SKM-1 treated with dmso at 0.1 percent for 144 hours (cell line): ENCODE data around the gene INSYN2B.

ENCODE experiments used
- DNase-seq: peaks from one replicate; lab custom pipeline; 2025; ENCODE audit not compliant: unreplicated experiment; lab: John Stamatoyannopoulos, UW

Gene INSYN2B

DNA sequence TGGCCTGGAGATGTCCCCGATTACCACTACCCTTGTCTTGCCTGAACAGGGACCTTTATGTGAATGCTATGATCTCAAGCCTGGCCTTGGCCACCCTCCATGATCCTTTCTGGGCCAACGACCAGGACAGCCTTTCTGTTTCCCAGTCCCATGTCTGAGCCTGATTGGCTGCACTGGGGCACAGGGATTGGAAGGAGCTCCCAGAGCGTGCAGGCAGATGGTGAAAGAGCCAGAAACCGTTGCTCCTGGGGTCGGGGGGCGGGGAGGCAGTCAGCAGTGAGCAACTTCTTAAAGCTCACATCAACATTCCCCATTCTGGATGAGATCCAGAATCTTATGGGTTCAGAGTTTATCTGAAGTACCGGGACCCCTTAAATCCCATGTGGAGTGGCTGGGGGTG is 84.4 kb downstream of the INSYN2B start:
- no peak for DNase-seq

DNA sequence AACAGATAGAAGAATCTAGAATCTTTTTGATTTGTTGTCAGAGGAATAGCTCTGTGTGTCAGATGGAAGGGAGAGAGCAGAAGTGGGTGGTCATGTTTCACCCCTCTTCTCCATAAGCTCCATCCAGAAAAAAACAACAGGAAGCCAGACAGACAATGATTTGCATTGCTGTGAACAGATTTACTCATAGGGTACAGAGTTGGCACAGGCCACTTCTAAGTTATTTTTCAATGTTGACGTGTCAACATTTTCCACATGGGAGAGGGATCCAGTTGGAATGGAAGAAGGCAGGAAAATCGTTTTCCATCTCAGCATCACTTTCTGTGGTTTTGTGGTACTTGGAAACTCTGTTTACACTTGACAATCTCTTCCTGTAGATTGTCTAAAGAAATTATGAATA is 86.7 kb downstream of the INSYN2B start:
- DNase-seq: no peak

DNA sequence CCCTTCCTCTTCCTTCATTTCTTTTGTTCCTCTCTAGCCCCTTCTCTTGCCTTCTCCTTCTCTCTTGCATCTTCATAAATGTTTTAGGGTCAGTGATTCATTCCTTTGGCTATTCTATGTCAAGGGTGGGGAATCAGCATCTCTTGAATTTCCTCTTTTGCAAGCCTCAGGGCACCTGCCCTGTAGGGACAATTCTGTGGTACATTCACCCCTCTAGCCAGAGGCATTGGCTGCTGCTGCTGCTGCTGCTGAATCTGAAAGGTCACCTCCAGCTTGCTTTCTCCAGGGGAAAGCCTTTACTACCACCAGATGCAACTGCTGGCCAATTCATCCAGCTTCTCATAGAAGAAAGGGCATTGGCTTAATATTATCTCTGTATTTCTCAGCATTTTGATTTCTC is 87.3 kb downstream of the INSYN2B start:
- DNase-seq: no peak

DNA sequence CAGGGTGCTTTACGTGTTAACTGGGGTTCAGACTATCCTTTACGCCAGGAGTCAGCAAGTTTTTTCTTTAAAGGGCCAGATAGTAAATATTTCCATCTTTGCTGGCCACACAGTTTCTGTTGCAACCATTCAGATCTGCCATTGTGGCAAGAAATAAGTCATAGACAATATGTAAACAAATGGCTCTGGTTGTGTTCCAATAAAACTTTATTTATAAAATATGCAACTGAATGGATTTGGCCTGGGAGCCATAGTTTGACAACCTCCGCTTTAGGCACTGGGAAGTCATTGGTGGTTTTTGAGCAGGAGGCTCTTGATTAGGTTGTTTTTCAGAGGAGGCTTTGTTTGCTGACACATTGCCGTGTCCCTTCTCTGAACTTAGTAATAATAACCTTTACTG is 90.7 kb downstream of the INSYN2B start:
- no peak for DNase-seq

DNA sequence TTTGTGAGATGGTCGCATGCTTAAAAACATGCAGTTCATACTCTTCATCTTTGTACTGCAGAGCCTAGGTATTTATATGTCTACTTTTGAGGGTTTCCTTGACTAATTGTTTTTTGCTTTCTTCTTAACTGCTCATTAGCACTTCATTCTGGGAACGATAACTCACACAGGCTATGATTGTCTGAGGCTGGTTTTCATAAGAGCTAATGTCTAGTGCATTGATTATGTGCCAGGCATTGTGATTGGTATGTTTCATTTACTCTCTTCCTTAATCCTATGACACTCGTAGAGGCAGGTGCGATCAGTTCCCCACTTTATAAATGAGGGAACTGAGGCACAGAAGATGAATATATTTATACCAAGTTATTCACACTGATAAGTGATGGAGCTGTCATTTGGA is 93.6 kb downstream of the INSYN2B start:
- no peak for DNase-seq

DNA sequence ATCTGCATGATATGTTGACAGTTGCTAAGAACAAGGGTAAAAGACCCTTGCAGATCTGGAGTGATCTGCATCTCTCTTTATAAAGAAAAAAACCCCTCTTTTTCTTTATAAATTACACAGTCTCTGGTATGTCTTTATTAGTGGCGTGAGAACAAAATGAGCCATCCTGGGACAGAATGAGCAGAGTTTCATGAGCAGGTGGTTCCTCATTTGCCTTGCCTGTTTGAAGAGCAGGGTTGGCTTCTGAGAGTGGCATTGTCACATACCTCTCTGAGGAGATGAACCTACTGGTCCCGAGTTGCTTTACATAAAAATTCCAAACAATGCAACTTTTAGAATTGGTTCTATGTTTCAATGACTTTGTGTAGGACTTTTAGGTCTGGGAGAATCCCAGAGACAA is 94.3 kb downstream of the INSYN2B start:
- no peak for DNase-seq

DNA sequence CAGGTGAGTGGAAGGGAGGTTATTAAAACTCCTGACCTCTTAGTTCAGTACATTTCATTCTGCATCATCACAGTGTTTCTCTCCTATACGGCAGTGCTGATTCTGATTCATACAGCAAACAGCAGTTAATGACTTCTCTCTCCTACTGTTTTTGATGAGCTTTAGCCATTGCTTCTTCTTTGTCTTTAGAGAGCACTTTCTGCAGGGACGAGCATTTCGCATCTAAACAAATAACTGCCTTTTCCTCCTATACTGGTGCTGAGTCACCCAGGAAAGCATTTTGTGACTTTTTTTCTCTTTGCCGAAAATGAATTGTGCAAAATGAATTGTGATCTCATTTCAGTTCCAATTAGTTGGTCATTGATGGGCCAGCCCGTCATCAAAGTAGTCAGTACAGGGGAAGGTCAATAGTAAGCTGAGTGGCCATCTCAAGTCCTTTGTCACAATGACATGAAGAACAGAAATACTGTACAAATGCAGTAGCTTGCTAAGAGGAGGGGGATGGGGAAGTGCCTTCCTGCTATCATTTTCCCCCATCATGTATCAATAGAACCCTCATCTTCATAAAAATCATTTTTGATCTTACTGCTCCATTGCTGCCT is 98.5 kb downstream of the INSYN2B start:
- no peak for DNase-seq

DNA sequence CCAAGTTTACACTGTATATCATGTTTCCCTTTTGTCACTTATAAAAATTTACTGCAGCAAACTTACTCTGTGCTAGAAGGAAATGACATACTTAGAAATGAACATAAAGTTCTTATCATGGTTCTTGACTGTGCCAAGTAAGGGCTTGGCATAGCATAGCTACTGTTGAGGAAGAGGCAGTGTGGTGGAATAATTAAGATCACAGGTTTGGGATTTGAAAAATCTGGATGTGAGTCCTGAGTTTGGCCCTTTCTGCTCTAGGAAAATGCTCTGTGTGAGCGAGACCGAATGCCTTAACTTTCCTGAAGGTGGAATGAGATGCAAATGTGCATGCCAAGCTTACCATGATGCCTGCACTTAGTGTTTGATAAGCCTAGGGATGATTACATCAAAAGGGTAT is 99.5 kb downstream of the INSYN2B start:
- no peak for DNase-seq

DNA sequence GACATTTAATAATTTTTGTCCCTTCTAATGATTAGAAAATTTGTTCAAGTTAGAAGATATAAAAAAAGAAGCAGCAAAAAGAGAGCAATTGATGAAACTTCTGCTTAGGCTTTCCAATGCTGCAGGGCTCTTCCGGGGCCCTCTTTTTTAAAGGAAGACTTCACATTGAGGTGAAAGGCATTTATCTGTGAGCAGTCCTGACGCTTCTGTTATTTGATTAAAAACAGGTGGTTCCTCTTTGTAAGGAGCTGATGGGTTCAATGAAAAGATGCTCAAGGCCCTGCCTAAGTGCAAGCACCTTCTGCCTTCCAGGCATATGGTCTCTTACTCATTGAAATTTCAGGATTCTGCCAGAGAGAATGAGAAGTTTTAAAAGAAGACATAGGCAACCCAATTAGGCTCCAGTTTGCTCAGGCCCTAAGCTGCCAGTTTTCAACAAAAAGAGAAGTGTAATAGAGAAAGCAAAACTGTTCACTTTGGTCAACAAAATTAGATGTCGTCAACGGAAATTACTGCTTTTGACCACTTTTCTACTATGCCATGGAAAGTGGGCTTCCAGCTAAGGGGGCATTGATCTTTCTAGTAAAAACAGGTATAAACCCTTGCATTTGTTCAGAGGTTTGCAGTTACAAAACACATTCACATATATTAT is 100.2 kb downstream of the INSYN2B start:
- no peak for DNase-seq

DNA sequence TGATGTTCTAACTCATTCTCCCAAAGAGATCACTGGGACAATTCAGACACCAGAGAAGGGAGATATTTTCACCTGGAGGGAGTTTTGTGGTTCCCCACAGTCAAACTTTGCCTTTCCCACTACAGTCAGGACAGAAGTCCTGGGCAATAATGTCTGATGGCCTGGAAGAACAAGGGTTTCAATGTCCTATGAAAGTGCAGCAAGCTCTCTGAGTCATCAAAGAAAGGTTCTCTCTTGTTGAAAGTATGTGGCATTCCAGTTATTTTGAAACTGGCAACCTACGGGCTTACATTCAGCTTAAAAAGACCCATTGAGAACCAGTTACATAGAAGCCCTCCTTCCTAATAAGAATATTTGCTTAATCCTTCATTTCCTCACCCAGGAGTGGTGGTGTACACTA is 103.9 kb downstream of the INSYN2B start:
- DNase-seq: no peak

DNA sequence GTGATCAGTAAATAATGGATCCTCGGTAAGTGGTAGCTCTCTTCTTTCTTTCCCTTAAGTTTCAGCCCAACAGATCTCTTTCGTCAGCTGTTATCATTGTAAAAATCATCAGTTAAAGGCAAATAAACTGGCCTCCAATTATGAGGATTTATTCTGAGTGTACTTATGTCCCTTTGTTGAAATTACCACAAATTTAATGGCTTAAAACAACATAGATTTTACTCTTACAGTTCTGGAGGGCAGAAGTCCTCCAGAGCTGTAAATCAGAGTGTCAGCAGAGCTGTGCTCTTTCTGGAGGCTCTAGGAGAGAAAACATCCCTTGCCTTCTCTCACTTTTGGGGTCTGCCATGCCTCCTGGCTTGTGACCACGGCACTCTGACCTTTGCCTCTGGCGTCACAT is 104.6 kb downstream of the INSYN2B start:
- DNase-seq: no peak

DNA sequence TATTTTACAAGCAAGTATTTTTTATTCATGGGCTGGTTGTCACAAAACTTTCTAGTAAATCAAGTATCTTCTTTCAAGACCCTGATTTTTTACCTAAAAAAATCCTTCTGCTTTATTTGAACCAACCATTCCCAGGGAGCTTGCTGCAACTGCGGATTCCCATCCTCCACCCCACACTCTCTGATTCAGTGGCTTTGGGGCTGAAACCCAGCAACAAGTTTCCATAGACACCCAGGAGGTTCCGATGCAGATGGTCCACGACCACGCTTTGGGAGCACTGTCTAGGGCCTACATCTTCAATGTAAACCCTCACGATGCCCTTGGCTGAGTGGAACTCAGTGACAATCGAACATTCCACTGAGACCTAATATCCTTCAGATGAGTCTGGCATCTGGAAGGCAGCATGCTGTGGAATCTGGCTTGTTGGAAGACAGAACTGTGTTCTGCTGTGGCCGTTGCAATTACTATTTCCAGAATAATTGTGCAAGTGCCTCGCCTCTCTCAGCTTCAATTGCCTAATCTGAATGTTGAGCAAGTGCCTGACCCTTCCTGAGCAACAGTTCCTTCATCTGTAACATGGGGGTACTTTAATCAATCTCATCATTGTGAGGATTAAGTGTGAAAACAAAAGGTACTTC is 105.1 kb downstream of the INSYN2B start:
- peak; percentile 73 for DNase-seq

DNA sequence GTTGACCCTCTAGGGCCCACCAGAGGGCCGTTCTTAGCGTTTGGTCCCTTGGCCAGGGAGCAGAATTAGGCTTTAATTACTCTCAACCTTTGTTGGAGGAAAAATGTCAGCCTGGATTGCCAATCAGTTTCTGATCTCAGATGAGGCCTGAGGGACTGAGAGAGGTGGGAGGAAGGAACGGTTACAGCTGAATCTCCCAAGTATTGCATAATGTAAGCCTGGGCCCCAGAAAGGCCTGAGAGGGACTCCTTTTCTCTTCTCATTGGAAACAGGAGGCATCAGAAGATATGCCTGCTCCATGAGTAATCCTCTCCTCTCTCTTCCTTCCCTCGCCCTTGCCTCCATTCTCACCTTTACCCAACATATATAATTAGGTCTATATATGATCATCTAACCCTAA is 105.7 kb downstream of the INSYN2B start:
- peak; percentile 57 for DNase-seq

DNA sequence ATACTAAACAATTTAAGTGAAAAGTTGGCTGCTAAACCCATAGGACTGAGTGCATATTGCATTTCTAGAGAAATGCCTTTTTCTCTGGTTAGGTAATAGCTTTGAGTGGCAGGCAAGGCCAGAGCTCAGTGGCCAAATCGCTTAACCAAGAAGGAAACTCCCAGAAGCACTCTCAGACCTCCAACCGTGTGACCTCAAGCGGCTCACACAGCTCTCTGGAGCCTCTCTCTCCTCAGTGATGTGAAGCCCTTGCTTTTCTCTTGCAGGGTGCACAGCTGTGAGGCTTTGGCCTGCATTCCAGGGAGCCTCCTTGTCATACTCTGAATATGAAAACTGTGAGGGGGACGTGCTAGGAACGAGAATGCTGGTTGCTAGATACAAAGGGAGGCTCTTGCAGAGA is 106.7 kb downstream of the INSYN2B start:
- peak; percentile 92 for DNase-seq

DNA sequence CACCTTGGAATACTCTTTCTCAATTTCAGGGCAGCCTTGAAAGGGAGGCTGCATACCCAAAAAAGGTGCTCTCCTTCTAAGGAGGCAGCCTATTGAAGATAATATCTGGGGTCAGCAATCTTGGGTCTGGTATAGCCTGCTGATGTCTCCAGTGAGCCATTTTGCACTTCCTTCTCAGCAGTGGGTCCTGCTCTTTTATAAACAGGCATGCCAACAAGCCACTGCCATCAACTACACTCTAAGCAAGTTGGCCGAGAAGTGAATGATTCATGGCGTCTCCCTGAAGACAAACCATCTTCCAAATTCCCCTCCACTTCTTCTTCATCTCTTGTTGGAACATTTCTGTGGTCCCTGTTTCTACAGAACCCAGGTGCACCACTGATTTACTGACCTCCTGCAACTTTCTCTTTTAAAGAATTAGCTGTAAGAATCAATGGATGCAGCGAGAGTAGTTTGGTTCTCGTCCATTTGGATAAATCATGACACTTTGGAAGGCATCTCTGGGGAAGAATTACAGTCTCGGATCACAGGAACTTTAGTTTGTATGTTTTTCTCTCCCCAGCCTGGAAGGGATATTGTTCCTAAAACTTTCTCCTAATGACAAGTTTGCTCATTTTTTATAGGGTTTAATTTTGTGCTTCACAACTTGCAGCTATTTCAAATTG is 108.3 kb downstream of the INSYN2B start:
- no peak for DNase-seq

DNA sequence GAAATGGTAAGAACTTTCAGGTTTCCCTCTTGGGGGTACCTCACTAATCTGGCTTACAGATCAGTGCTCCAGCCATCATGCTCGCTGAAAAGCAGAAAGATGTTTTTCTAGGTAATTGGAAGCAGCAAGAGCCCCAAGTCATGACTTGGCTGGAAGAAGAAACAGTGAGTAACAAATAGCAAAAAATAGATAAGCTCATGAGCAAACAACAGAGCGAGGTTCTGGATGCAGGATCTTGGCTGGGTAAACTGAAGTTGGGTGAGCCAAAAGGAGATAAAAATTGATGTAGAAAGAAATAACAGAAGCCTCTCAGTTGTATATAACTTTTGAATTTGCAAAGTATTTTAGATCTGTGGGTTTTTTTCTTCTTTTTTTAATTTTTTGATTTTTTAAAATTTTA is 110.1 kb downstream of the INSYN2B start:
- DNase-seq: no peak

DNA sequence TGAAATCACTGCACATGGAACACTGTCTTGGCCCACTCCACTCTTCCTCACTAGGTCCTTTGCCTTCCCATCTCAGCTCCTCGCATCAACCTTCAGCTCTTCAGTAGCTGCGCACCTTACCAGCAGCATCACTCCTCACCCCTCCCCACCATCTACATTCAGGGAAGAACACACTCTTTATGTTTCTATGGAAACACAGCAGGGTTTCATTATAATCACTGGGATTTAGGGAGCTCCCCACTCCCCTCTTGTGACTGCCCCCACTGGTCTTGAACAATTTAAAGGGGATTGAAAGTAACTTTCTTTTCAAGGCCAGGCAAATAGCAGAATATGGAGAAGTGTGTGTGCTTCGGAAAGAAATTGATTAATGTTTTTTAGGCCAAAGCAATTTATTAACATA is 111.2 kb downstream of the INSYN2B start:
- no peak for DNase-seq

DNA sequence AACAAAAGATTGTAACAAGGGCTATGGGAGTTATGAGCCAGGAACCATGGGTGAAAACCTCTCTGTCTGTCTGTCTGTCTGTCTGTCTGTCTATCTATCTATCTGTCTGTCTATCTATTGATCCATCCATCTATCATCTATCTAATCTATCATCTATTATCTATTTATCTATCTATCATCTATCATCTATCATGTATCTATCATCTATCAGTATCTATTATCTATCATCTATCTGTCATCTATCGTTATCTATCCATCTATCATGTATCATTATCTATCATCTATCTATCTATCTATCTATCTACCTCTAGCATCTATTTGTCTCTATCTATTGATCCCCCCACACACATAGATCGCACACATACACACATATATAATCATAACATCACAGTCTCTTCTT is 112.9 kb downstream of the INSYN2B start:
- DNase-seq: no peak

DNA sequence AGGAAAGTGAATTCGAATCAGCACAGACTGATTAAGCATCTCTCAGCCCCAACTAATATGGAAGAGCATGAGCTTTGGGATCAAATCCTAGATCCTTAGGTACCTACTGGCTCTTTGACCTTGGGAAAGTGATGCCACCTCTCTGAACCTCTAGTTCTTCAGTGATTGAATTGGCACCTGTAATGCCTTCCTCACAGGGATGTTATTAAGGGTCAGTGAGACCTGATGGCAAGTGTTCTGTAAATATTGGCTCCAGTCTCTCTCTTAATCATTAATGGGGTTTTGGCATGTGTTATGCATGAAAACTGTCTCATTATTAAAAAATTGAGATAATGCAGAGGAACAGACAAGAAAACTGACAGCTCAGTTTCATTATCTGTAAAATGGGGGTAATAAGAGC is 115.8 kb downstream of the INSYN2B start:
- no peak for DNase-seq

DNA sequence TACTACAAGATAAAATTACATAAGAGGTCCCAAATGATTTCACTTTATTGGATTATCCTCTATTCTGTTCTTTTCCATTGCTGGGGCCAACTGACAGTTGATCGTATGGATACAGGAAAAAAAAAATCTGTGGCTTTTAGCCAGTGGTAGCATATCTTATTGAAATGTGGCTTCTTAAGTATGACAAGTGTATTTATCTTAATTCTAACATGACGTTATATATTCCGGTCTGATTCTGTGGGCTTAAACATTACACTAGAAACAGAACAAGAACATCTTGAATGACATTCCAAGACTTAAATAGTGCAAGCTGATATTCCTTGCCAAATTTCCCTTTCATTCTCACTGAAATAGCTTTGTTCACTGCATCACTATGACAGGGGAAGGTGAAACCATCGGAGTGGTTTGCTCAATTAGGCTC is 117.9 kb downstream of the INSYN2B start:
- DNase-seq: no peak

DNA sequence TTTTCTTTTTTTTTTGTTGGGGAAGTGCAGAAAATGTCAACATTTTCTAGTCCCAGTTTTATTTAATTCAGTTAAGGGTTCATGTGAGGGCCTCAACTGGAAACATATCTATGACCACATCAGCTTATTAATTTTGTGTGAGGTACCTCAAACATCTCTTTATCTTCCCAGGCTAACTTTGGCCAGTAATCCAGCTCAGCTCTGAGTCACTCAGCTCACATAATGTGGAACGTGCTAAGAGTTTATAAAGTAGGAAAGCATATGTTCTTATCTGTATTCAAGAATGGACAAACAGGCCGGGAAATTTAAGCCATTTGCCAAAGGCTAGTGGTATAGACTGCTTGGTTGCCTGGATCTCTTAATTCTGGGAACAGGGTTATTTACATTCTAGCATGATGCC is 118.4 kb downstream of the INSYN2B start:
- no peak for DNase-seq

DNA sequence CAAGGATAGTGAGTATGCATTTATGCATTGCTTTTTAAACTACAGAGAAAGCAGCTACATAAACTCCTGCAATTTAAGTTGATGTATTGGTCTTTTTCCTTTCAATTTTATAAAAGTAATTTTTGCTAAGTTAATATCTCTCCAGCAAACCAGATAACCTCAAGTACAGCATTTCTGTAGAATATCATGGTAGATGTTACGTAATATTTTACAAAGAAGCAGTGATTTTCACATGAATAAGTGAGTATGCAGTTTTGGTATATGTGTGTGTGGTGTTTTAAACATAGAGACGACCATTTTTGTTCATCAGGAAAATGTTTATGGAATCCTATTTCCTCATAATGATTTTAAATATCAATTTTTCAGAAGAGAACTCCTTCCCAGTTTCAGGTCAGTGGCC is 118.9 kb downstream of the INSYN2B start:
- no peak for DNase-seq
